IMR-90 (cell line): ENCODE measurements around the gene MSS51. TPM values are rescaled to one million over a fixed set of nuclear protein-coding genes. Genes with fewer than 3 reads are reported as not detected.

Source experiments
- ATAC-seq: fragments of 200-7000 bp; cut with Tn5 transposase; 2 replicates; pipeline ENCODE4 v1.9.1; 2020; ENCODE audit warnings: low read depth, mild to moderate bottlenecking, moderate library complexity
- BruUV-seq: library from RNA; stranded (reverse); fragments of 400-500 nt; replicated peaks from 2 replicates; lab custom pipeline; 2021; lab: Mats Ljungman, UMichigan
- CTCF ChIA-PET: fragments of 300-600 bp; formaldehyde crosslinking; extraction: SDS; loops from one replicate; lab custom pipeline; 2021; ENCODE audit warnings: antibody characterized with exemption; lab: Yijun Ruan, JAX
- POLR2A ChIA-PET: fragments of 300-600 bp; sonication (Branson Sonifier 250); formaldehyde crosslinking; loops from one replicate; lab custom pipeline; 2022; ENCODE audit warnings: antibody characterized with exemption; ENCODE audit not compliant: unreplicated experiment; lab: Charles Lee
- DNase-seq: peaks from one replicate; pipeline ENCODE4 v3.0.0; 2013
- H2AFZ ChIP-seq: replicated peaks from 2 replicates; pipeline ENCODE3; 2013; ENCODE audit warnings: low read length, mild to moderate bottlenecking; ENCODE audit not compliant: poor library complexity
- H2AK5ac ChIP-seq: 2 replicates; pipeline ENCODE4 v1.6.1; 2013; ENCODE audit warnings: low read depth, low read length, inconsistent platforms
- H2AK9ac ChIP-seq: replicated peaks from 2 replicates; pipeline ENCODE3; 2013; ENCODE audit warnings: mild to moderate bottlenecking, low read depth, low read length, moderate library complexity; ENCODE audit not compliant: poor library complexity
- H2BK120ac ChIP-seq: 2 replicates; pipeline ENCODE4 v1.6.1; 2013; ENCODE audit warnings: low read depth, low read length, inconsistent platforms
- H2BK15ac ChIP-seq: 3 replicates; pipeline ENCODE4 v1.6.1; 2013; ENCODE audit warnings: low read depth, low read length, inconsistent platforms
- H2BK20ac ChIP-seq: 2 replicates; pipeline ENCODE4 v1.6.1; 2013; ENCODE audit warnings: low read depth, mild to moderate bottlenecking, inconsistent platforms, low read length, moderate library complexity
- H2BK5ac ChIP-seq: 2 replicates; pipeline ENCODE4 v1.6.1; 2013; ENCODE audit warnings: mild to moderate bottlenecking, low read depth, low read length, inconsistent platforms; ENCODE audit not compliant: poor library complexity, severe bottlenecking
- H3K14ac ChIP-seq: replicated peaks from 2 replicates; pipeline ENCODE4 v1.6.1; 2013; ENCODE audit warnings: low read depth, low read length, inconsistent platforms
- H3K18ac ChIP-seq: 2 replicates; pipeline ENCODE4 v1.6.1; 2013; ENCODE audit warnings: low read depth, low read length, control low read depth
- H3K23ac ChIP-seq: 2 replicates; pipeline ENCODE4 v1.6.1; 2013; ENCODE audit warnings: low read depth, low read length, inconsistent platforms
- H3K27ac ChIP-seq: 2 replicates; pipeline ENCODE4 v1.5.1; 2013; ENCODE audit warnings: mild to moderate bottlenecking, control low read depth, low read length; ENCODE audit not compliant: insufficient read depth
- H3K27me3 ChIP-seq: 2 replicates; pipeline ENCODE4 v1.6.1; 2013; ENCODE audit warnings: low read length; ENCODE audit not compliant: control insufficient read depth, insufficient read depth
- H3K36me3 ChIP-seq: 2 replicates; pipeline ENCODE4 v1.6.1; 2013; ENCODE audit warnings: low read length, mixed read lengths; ENCODE audit not compliant: control insufficient read depth, insufficient read depth
- H3K4ac ChIP-seq: 2 replicates; pipeline ENCODE4 v1.6.1; 2013; ENCODE audit warnings: low read depth, low read length, inconsistent platforms
- H3K4me1 ChIP-seq: 2 replicates; pipeline ENCODE4 v1.6.1; 2013; ENCODE audit warnings: low read length, mixed read lengths; ENCODE audit not compliant: control insufficient read depth, insufficient read depth
- H3K4me2 ChIP-seq: 2 replicates; pipeline ENCODE4 v1.6.1; 2013; ENCODE audit warnings: low read depth, mild to moderate bottlenecking, control low read depth, low read length, moderate library complexity
- H3K4me3 ChIP-seq: 2 replicates; pipeline ENCODE4 v1.5.1; 2013; ENCODE audit warnings: low read depth, mild to moderate bottlenecking, control low read depth, low read length, moderate library complexity; ENCODE audit not compliant: insufficient read depth
- H3K56ac ChIP-seq: 2 replicates; pipeline ENCODE4 v1.6.1; 2013; ENCODE audit warnings: low read length, inconsistent platforms; ENCODE audit not compliant: insufficient read depth; ENCODE audit errors: extremely low read depth
- H3K79me1 ChIP-seq, 2 experiments: 2 replicates each; pipeline ENCODE4 v1.6.1; 2013; ENCODE audit warnings: low read length in 2 of 2, inconsistent platforms in 1 of 2, low read depth in 1 of 2
- H3K9ac ChIP-seq: 2 replicates; pipeline ENCODE4 v1.6.1; 2013; ENCODE audit warnings: low read depth, low read length, control low read depth
- H3K9me1 ChIP-seq: 2 replicates; pipeline ENCODE4 v1.6.1; 2013; ENCODE audit warnings: low read length, inconsistent platforms; ENCODE audit not compliant: insufficient read depth
- H3K9me3 ChIP-seq: 2 replicates; pipeline ENCODE4 v1.6.1; 2013; ENCODE audit warnings: low read length; ENCODE audit not compliant: control insufficient read depth, insufficient read depth
- H4K20me1 ChIP-seq: 2 replicates; pipeline ENCODE4 v1.6.1; 2013; ENCODE audit warnings: low read length, inconsistent platforms; ENCODE audit not compliant: insufficient read depth
- H4K5ac ChIP-seq: 2 replicates; pipeline ENCODE4 v1.6.1; 2013; ENCODE audit warnings: mild to moderate bottlenecking, low read depth, low read length, control low read depth
- H4K8ac ChIP-seq, 2 experiments: 2 replicates each; pipeline ENCODE4 v1.6.1; 2013; ENCODE audit warnings: low read depth in 2 of 2, low read length in 2 of 2, control low read depth in 1 of 2, inconsistent platforms in 1 of 2
- H4K91ac ChIP-seq: 2 replicates; pipeline ENCODE4 v1.6.1; 2013; ENCODE audit warnings: low read depth, low read length, inconsistent platforms; ENCODE audit not compliant: insufficient read depth
- BHLHE40 ChIP-seq: fragments of 150-350 bp; IDR thresholded peaks from 2 replicates; pipeline ENCODE4 v1.6.1; 2016; ENCODE audit warnings: mild to moderate bottlenecking, low read depth, low read length
- CEBPB ChIP-seq: IDR thresholded peaks from 2 replicates; pipeline ENCODE4 v1.6.1; 2012; ENCODE audit warnings: low read depth, low read length, improper control_type of control experiment
- CHD1 ChIP-seq: IDR thresholded peaks from 2 replicates; pipeline ENCODE4 v1.6.1; 2012; ENCODE audit warnings: low read depth, low read length, improper control_type of control experiment
- CTCF ChIP-seq: conservative IDR thresholded peaks from 2 replicates; pipeline ENCODE4 v1.5.1; 2012; ENCODE audit warnings: mild to moderate bottlenecking, low read depth, low read length, improper control_type of control experiment
- ELK1 ChIP-seq: fragments of 150-350 bp; IDR thresholded peaks from 2 replicates; pipeline ENCODE4 v1.6.1; 2016; ENCODE audit warnings: low read depth, mild to moderate bottlenecking, low read length, moderate library complexity, borderline replicate concordance
- FOS ChIP-seq: fragments of 150-350 bp; IDR thresholded peaks from 2 replicates; pipeline ENCODE4 v1.6.1; 2016; ENCODE audit warnings: low read depth, low read length
- MAFK ChIP-seq: IDR thresholded peaks from 2 replicates; pipeline ENCODE4 v1.6.1; 2012; ENCODE audit warnings: low read depth, low read length, improper control_type of control experiment
- MAZ ChIP-seq: IDR thresholded peaks from 2 replicates; pipeline ENCODE4 v1.6.1; 2012; ENCODE audit warnings: low read depth, mild to moderate bottlenecking, low read length, improper control_type of control experiment, moderate library complexity, borderline replicate concordance
- MXI1 ChIP-seq: IDR thresholded peaks from 2 replicates; pipeline ENCODE4 v1.6.1; 2012; ENCODE audit warnings: low read depth, mild to moderate bottlenecking, low read length, moderate library complexity, borderline replicate concordance
- NFE2L2 ChIP-seq: fragments of 150-350 bp; IDR thresholded peaks from 2 replicates; pipeline ENCODE4 v1.6.1; 2016; ENCODE audit warnings: low read depth, mild to moderate bottlenecking, low read length
- POLR2A ChIP-seq: IDR thresholded peaks from 2 replicates; pipeline ENCODE4 v1.6.1; 2012; ENCODE audit warnings: mild to moderate bottlenecking, low read depth, low read length
- RAD21 ChIP-seq: IDR thresholded peaks from 2 replicates; pipeline ENCODE4 v1.6.1; 2012; ENCODE audit warnings: low read length, improper control_type of control experiment
- RCOR1 ChIP-seq: IDR thresholded peaks from 2 replicates; pipeline ENCODE4 v1.6.1; 2012; ENCODE audit warnings: mild to moderate bottlenecking, low read length, improper control_type of control experiment; ENCODE audit not compliant: insufficient replicate concordance
- RFX5 ChIP-seq: IDR thresholded peaks from 2 replicates; pipeline ENCODE4 v1.8.0; 2012; ENCODE audit warnings: low read depth, mild to moderate bottlenecking, low read length, moderate library complexity
- SMC3 ChIP-seq: fragments of 150-350 bp; IDR thresholded peaks from 2 replicates; pipeline ENCODE4 v1.6.1; 2016; ENCODE audit warnings: low read depth, mild to moderate bottlenecking, antibody characterized with exemption, low read length, moderate library complexity
- WGBS, 2 experiments: methylation state at CpG; one replicate each; pipeline versions ENCODE4 v1.1.5 to v1.1.7; 2013; ENCODE audit warnings: missing lambda C conversion rate in 2 of 2; ENCODE audit not compliant: insufficient read length in 1 of 2; ENCODE audit errors: extremely low coverage in 2 of 2; 5-methylcytosine and 5-hydroxymethylcytosine counted together
- dilution Hi-C: fragments of 300-500 bp; cut with HindIII; formaldehyde crosslinking; loops from one replicate; pipeline ENCODE4 v1.14.3; 2018; ENCODE audit warnings: low sequenced_read_pairs; ENCODE audit not compliant: unreplicated experiment
- in situ Hi-C: fragments of 300-500 bp; cut with MboI; formaldehyde crosslinking; loops from 3 replicates; pipeline ENCODE4 v1.14.3; 2019; ENCODE audit warnings: low sequenced_read_pairs, inconsistent platforms, mixed read lengths
- intact Hi-C: fragments of 100-400 bp; cut with micrococcal nuclease; formaldehyde crosslinking; loops from 2 replicates; pipeline ENCODE4 v1.10.0; 2022
- polyA plus RNA-seq, 3 experiments: library from polyadenylated mRNA; depleted of rRNA; stranded (reverse); fragments of >200 nt; gene quantifications; 2 replicates each; pipeline ENCODE4 v1.2.3, GENCODE V29; 2012; ENCODE audit warnings: low replicate concordance in 1 of 3
- total RNA-seq: library from RNA; depleted of rRNA; stranded (reverse); fragments of >200 nt; gene quantifications from 2 replicates; pipeline ENCODE4 v1.2.3, GENCODE V29; 2012
- TF ChIP-seq, protein P1 (sequence below): fragments of 150-350 bp; IDR thresholded peaks from 2 replicates; pipeline ENCODE4 v1.6.1; 2017; ENCODE audit warnings: mild to moderate bottlenecking, antibody characterized with exemption, low read length, low read depth

MSS51 gene
- total and polyA plus RNA-seq, 2 of the 4 experiments (the other 2 are of a cell fraction) = 1.1 to 1.8 TPM

- dilution Hi-C loops = no loop called here
- in situ Hi-C loops = no loop called here
- Histone ChIP-seq H2AK9ac (no peak overlapping the region), H2AFZ (no peak overlapping the region), H2BK15ac (no peak overlapping the region), H3K14ac (no peak overlapping the region), H3K23ac (no peak overlapping the region), H2BK120ac (no peak overlapping the region), H3K9me1 (no peaks in the 10 kb centered on the region), H4K5ac (no peak overlapping the region), H3K18ac (no peak overlapping the region), H3K9me3 (no peaks in the 10 kb centered on the region), H3K56ac (no peak overlapping the region), H3K36me3 (peaks cover 15% of the 10 kb centered on the region), H3K27me3 (no peaks in the 10 kb centered on the region), H3K27ac (no peak overlapping the region), H3K9ac (no peak overlapping the region), H3K4me1 (no peaks in the 10 kb centered on the region), H2AK5ac (no peak overlapping the region), H3K4me3 (no peak overlapping the region), H3K4me2 (no peak overlapping the region), H3K4ac (no peak overlapping the region), H2BK20ac (no peak overlapping the region), H4K20me1 (no peaks in the 10 kb centered on the region), H4K91ac (no peak overlapping the region), H4K8ac (no peak overlapping the region), H3K79me1 (peaks cover 0 to 6% of the 10 kb centered on the region in 2 experiments; a peak in 2 of 4 replicates), H2BK5ac (no peak overlapping the region)
- no TSS peak for BruUV-seq
- ChIA-PET POLR2A (no interaction called here), CTCF (no interaction called here)
- WGBS, 2 experiments = 80% methylated on average over 1 of the region's 1 CpG; no CpG with 5 or more reads in 1 of the 2 experiments
- TF ChIP-seq CEBPB (no peak), ELK1 (no peak), RAD21 (no peak), MAFK (no peak), RFX5 (no peak), MAZ (no peak), CTCF (no peak), CHD1 (no peak), POLR2A (no peak), NFE2L2 (no peak), BHLHE40 (no peak), SMC3 (no peak), RCOR1 (no peak), FOS (no peak), MXI1 (no peak)
- TF ChIP-seq, protein P1, sequence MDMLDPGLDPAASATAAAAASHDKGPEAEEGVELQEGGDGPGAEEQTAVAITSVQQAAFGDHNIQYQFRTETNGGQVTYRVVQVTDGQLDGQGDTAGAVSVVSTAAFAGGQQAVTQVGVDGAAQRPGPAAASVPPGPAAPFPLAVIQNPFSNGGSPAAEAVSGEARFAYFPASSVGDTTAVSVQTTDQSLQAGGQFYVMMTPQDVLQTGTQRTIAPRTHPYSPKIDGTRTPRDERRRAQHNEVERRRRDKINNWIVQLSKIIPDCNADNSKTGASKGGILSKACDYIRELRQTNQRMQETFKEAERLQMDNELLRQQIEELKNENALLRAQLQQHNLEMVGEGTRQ = no peak
- intact Hi-C loops = no loop called here
- DNase-seq (no peak), ATAC-seq (no peak)
Observed at GRCh38 chr10:73448384-73448783, 15.0 kb upstream of the MSS51 start.
